GM18861 (cell line): ENCODE measurements around the gene RAPSN.

Experiments
- ATAC-seq: cut with Tn5 transposase; IDR thresholded peaks from one replicate; pipeline ENCODE4 v1.9.1; 2021; ENCODE audit not compliant: unreplicated experiment

Gene RAPSN

GRCh38 chr11:47391711-47392432 lies 57.1 kb downstream of the RAPSN start:
- no peak for ATAC-seq

DNA sequence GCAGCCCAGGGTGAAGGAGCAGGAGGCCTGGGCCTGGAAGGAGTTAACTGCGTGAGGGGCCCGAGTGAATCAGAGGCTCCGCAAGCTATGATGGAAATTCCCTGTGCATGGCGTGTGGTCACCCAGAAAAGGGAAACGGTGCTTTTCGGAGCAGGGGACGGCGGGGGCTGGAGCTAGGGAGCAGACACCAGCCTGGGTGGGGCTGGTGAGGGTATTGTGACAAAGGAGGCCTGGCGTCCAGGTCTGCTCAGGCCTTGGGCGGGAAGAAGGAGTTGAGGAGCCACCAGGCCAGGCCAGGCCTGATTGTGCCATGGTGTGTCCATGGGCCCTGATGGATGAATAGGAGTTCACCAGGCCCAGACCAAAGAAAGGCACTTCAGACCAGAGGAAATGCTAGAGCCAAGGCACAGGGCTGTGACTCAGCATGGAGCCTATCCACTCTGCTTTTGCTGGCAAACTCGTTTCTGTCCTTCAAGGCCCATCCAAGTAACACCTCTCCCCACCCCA lies 57.8 kb downstream of the RAPSN start:
- ATAC-seq = no peak

- ATAC-seq = no peak
Observed at GRCh38 chr11:47390422-47390760, 58.5 kb downstream of the RAPSN start.

DNA sequence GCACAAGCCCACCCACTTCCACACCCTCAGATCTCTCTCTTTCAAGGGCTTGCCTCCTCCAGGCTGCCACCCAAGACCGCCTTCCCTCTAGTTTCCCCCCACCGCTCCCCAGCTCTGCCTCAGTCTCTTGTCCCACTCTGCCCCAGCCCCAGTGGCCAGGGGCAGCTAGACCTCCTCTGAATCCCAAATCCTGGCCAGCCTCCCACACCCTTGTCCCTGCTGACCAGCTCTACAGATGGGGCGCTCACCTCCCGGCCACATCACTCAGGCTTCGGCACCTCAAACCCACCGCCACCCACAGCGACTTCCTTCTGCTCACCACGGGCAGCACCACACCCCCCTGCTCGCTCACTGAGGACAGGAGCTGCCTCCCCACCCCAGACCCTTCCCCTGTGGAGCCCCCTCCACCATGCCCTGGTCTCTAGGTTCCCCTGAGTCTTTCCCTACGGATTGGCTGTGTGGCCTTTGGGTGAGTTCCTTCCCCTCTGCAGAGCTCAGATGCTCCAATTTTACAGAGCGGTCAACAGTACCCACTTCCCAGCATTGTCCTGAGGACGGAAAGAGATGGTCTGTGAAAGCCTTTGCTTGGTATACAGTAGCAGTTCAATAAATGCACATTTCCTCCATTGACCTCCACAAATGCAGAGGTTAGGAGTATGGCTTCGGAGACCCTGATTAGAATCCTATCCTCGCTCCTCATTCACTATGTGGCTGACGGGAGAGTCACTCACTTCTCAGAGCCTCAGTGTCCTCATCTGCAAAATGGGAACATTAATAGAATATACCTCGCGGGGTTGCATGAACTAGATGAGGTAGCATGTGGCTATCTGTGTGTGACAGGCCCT lies 59.1 kb downstream of the RAPSN start:
- ATAC-seq = no peak

DNA sequence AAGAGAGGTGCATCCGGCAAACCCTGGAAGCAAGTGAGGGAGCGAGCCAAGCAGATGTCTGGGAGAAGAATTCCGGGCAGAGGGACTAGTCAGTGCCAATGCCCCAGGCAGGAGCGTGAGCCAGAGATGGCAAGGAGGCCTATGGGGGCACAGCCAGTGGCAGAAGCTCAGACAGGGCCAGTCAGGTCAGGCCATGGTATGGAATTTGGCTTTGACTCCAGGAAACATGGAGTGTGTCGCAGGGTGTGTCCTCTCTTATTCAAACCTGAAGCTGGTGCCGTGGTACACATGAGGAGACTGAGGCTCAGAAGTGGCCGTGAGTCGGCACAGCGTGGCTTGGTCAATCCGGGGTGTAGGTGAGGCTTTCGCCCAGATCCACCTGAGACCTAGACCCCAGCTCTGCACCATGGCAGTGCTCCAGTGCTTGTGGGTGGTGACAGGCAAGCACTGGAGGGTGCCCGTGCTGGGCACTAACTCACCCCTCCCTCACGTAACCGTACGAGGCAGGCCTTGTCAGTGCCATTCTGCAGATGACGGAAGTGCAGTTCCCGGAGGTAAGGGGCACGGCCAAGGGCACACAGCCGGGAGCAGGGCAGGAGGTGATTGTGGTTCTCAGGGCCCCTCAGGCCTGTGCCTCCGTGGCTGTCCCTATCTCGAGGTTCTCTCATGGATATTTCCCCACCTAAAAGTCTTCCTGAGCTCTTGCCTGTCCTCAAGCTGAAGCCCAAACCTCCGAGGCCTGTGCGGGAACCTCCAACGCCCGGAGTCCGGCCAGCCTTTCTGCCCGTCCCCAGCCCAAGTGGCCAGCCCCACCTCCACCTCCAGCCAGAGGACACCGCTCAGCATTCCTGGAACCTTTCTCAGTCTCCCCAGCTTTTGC lies 60.0 kb downstream of the RAPSN start:
- no peak for ATAC-seq

GRCh38 chr11:47387944-47388696 lies 60.8 kb downstream of the RAPSN start:
- no peak for ATAC-seq
